Measurements from ENCODE around the gene CFAP61. TPM values are rescaled to one million over a fixed set of nuclear protein-coding genes. Genes with fewer than 3 reads are reported as not detected.
"Not testable (repeated sequence)": the region's sequence is repeated elsewhere in the genome, so short reads cannot be mapped to it uniquely, and the experiment has no call there.

CFAP61 gene
- 1 to 10 TPM in 2 of 4 donors, under 1 TPM in 2; 0.34 to 1.6 (median 1.1) TPM for total RNA-seq

- intact Hi-C loops (cut with DNase I), result no loop called here
- Histone ChIP-seq H3K4me3 (replicated peaks in 1 of 3) (peak within 1 kb of the TSS; percentile 91 to 96 (median 91)), H3K27me3 (no peaks in the 10 kb centered on the region), H3K4me1 (peaks cover 8 to 15% of the 10 kb centered on the region in 2 donors), H3K27ac (peak within 1 kb of the TSS; percentile 79 to 92 (median 82)), H3K9me3 (no peaks in the 10 kb centered on the region), H3K36me3 (peaks cover 26 to 30% of the 10 kb centered on the region in 2 donors)
- DNase-seq, result peak; percentile 96
- peak in 1 of 2 donors; percentile 46 for TF ChIP-seq POLR2A (IDR thresholded peaks at IDR 0.05)
- peak in 3 of 6 experiments; percentile 22 to 44 (median 31) for TF ChIP-seq CTCF (IDR thresholded peaks at IDR 0.05)
- 0 to 1% methylated on average over 35 to 39 of the region's 67 CpGs for WGBS, 2 donors
Observed at GRCh38 chr20:20052074-20052970, at the start of gene CFAP61, which contains the start of gene CRNKL1. Gene CFAP61, plus strand, starts transcription at chr20:20052532. Its CDS starts 4,122 bp downstream, at chr20:20056654. Gene CRNKL1, minus strand, starts transcription at chr20:20052466. Its CDS starts 124 bp downstream, at chr20:20052342.

GRCh38 chr20:20003031-20003954, 49.0 kb upstream of the CFAP61 start:
- Histone ChIP-seq H3K4me1 (peaks cover 23 to 38% of the 10 kb centered on the region in 2 donors), H3K36me3 (peaks cover 12 to 19% of the 10 kb centered on the region in 2 donors), H3K4me3 (replicated peaks in 1 of 3) (no peak overlapping the region), H3K9me3 (no peaks in the 10 kb centered on the region), H3K27ac (peak overlapping the region; percentile 55 to 91 (median 77)), H3K27me3 (no peaks in the 10 kb centered on the region)
- peak; percentile 86 to 89 for DNase-seq
- WGBS, 2 donors, result 35 to 41% methylated on average over 23 of the region's 23 CpGs
- peak in 1 of 2 donors; percentile 45 for TF ChIP-seq POLR2A (IDR thresholded peaks at IDR 0.05)
- TF ChIP-seq CTCF (IDR thresholded peaks at IDR 0.05), result no peak
- intact Hi-C loops (cut with DNase I), result no loop called here

- H3K9me3 ChIP-seq; intact Hi-C loops (cut with DNase I); DNase-seq; H3K4me3 ChIP-seq (replicated peaks in 1 of 3); H3K27me3 ChIP-seq: not testable (repeated sequence)
- Histone ChIP-seq H3K36me3 (peaks cover 5 to 13% of the 10 kb centered on the region in 2 donors), H3K4me1 (peaks cover 23 to 38% of the 10 kb centered on the region in 2 donors), H3K27ac (peak overlapping the region; percentile 55 to 91 (median 77))
- WGBS, 2 donors, result 55 to 58% methylated on average over 6 of the region's 6 CpGs
Observed at GRCh38 chr20:20003955-20004322, 48.4 kb upstream of the CFAP61 start.

- Histone ChIP-seq H3K27me3 (no peaks in the 10 kb centered on the region), H3K9me3 (no peaks in the 10 kb centered on the region), H3K4me1 (peaks cover 15 to 33% of the 10 kb centered on the region in 2 donors), H3K4me3 (replicated peaks in 1 of 3) (no peak overlapping the region), H3K27ac (peak overlapping the region in 2 of 3 donors; percentile 53 to 55), H3K36me3 (peaks cover 4 to 8% of the 10 kb centered on the region in 2 donors)
- peak; percentile 63 to 65 for DNase-seq
- intact Hi-C loops (cut with DNase I), result no loop called here
- TF ChIP-seq POLR2A (IDR thresholded peaks at IDR 0.05) (no peak), CTCF (IDR thresholded peaks at IDR 0.05) (no peak)
- WGBS, 2 donors, result 41 to 48% methylated on average over 7 of the region's 7 CpGs
Observed at GRCh38 chr20:20005342-20005741, 47.0 kb upstream of the CFAP61 start.

- peaks cover 0 to 24% of the 10 kb centered on the region in 2 donors for H3K4me1 ChIP-seq
- no peaks in the 10 kb centered on the region for H3K36me3 ChIP-seq
- peak overlapping the region in 1 of 3 donors; percentile 54 for H3K27ac ChIP-seq
- no peaks in the 10 kb centered on the region for H3K27me3 ChIP-seq
- intact Hi-C loops (cut with DNase I), result no loop called here
- TF ChIP-seq CTCF (IDR thresholded peaks at IDR 0.05) (no peak), POLR2A (IDR thresholded peaks at IDR 0.05) (no peak)
- H3K9me3 ChIP-seq, result no peaks in the 10 kb centered on the region
- H3K4me3 ChIP-seq (replicated peaks in 1 of 3), result no peak overlapping the region
- 58 to 73% methylated on average over 14 of the region's 14 CpGs for WGBS, 2 donors
- DNase-seq, result no peak
Observed at GRCh38 chr20:20009784-20010253, 42.5 kb upstream of the CFAP61 start.

All from thyroid gland (tissue), 4 donors.